BE2C (cell line): ENCODE measurements around the gene SV2C.
"Not testable (repeated sequence)": the region's sequence is repeated elsewhere in the genome, so short reads cannot be mapped to it uniquely, and the experiment has no call there.

Experiments used
- DNase-seq: peaks from one replicate; pipeline ENCODE4 v3.0.0-alpha.2; 2020
- H3K27me3 ChIP-seq: fragments of 250-450 bp; sonication (Bioruptor Pico); 2 replicates; pipeline ENCODE4 v1.5.1; 2020; ENCODE audit warnings: mild to moderate bottlenecking
- H3K36me3 ChIP-seq: fragments of 250-450 bp; sonication (Bioruptor Pico); 2 replicates; pipeline ENCODE4 v1.5.1; 2020; ENCODE audit warnings: mild to moderate bottlenecking
- H3K4me1 ChIP-seq: fragments of 250-450 bp; sonication (Bioruptor Pico); 2 replicates; pipeline ENCODE4 v1.5.1; 2020
- H3K4me3 ChIP-seq: 2 replicates; pipeline ENCODE4 v1.5.1; 2011; ENCODE audit warnings: low read depth, low read length
- H3K9me3 ChIP-seq: fragments of 250-450 bp; sonication (Bioruptor Pico); 2 replicates; pipeline ENCODE4 v1.5.1; 2020
- CTCF ChIP-seq: IDR thresholded peaks from 2 replicates; pipeline ENCODE4 v1.5.1; 2012; ENCODE audit warnings: mild to moderate bottlenecking, low read depth, low read length

SV2C gene

GRCh38 chr5:76364226-76364589 is 281.0 kb downstream of the SV2C start:
- no peak for DNase-seq
- Histone ChIP-seq H3K27me3 (peaks cover 9% of the 10 kb centered on the region), H3K36me3 (no peaks in the 10 kb centered on the region), H3K4me1 (no peaks in the 10 kb centered on the region), H3K9me3 (no peaks in the 10 kb centered on the region), H3K4me3 (no peak overlapping the region)
- no peak for TF ChIP-seq CTCF

- DNase-seq: no peak
These were observed 282.4 kb downstream of the SV2C start for GRCh38 chr5:76365561-76365960.

GRCh38 chr5:76366596-76366995 is 283.4 kb downstream of the SV2C start:
- no peaks in the 10 kb centered on the region for H3K36me3 ChIP-seq
- no peak overlapping the region for H3K4me3 ChIP-seq
- H3K4me1 ChIP-seq: no peaks in the 10 kb centered on the region
- H3K9me3 ChIP-seq: no peaks in the 10 kb centered on the region
- TF ChIP-seq CTCF: no peak
- H3K27me3 ChIP-seq: peaks cover 9% of the 10 kb centered on the region
- DNase-seq: no peak

More at GRCh38 chr5:76365561-76365960, 282.4 kb downstream of the SV2C start:
- Histone ChIP-seq H3K9me3 (no peaks in the 10 kb centered on the region), H3K4me3 (no peak overlapping the region), H3K4me1 (no peaks in the 10 kb centered on the region), H3K27me3 (peaks cover 9% of the 10 kb centered on the region), H3K36me3 (no peaks in the 10 kb centered on the region)
- TF ChIP-seq CTCF: no peak

GRCh38 chr5:76367623-76368371 is 284.6 kb downstream of the SV2C start:
- DNase-seq: no peak
- H3K27me3 ChIP-seq: peaks cover 9% of the 10 kb centered on the region
- no peak overlapping the region for H3K4me3 ChIP-seq
- peaks cover 1% of the 10 kb centered on the region; the same call in 1 of the 2 replicates for H3K4me1 ChIP-seq
- no peaks in the 10 kb centered on the region for H3K36me3 ChIP-seq
- H3K9me3 ChIP-seq: no peaks in the 10 kb centered on the region
- no peak for TF ChIP-seq CTCF

- Histone ChIP-seq H3K4me1 (peaks cover 3% of the 10 kb centered on the region; the same call in 1 of the 2 replicates), H3K4me3 (no peak overlapping the region), H3K9me3 (no peaks in the 10 kb centered on the region), H3K27me3 (0 out of 2 replicates have a peak, but pooled peaks cover 5% of the 10 kb centered on the region), H3K36me3 (no peaks in the 10 kb centered on the region)
- DNase-seq: no peak
- TF ChIP-seq CTCF: no peak
These were observed 285.8 kb downstream of the SV2C start for GRCh38 chr5:76368941-76369340.

- not testable (repeated sequence) for H3K9me3 ChIP-seq, H3K36me3 ChIP-seq, H3K4me3 ChIP-seq, H3K4me1 ChIP-seq, H3K27me3 ChIP-seq
- DNase-seq: peak; percentile 19
These were observed 286.5 kb downstream of the SV2C start for GRCh38 chr5:76369668-76370067.
